HG03139 (cell line): ENCODE data around the gene IGSF1.
"Not testable (repeated sequence)": the region's sequence is repeated elsewhere in the genome, so short reads cannot be mapped to it uniquely, and the experiment has no call there.

Experiments
- ATAC-seq: cut with Tn5 transposase; IDR thresholded peaks from one replicate; pipeline ENCODE4 v1.9.1; 2021; ENCODE audit not compliant: unreplicated experiment

The IGSF1 gene

DNA sequence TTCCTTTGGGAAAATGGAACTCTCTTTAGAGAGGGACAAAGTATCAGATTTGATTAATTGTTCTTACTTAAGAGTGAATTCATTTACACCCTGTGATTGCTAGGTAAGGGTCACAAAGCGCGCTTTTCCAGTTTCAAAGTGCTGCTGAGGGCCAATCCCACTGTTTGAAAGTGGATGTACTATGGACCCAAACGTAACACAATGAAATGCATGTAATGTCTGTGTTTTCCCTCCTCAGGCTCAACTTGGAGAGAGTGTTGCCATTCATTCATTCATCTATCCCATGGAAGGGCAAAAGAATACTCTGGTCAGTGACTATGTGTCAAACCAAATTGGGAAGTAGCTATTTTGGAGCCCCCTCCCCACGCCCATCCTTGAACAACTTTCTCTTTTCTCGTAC, 16.1 kb downstream of the IGSF1 start:
- ATAC-seq, result no peak

GRCh38 chrX:131271826-131272225, 17.3 kb downstream of the IGSF1 start:
- ATAC-seq, result no peak

GRCh38 chrX:131271274-131271673, 17.8 kb downstream of the IGSF1 start:
- ATAC-seq, result no peak

DNA sequence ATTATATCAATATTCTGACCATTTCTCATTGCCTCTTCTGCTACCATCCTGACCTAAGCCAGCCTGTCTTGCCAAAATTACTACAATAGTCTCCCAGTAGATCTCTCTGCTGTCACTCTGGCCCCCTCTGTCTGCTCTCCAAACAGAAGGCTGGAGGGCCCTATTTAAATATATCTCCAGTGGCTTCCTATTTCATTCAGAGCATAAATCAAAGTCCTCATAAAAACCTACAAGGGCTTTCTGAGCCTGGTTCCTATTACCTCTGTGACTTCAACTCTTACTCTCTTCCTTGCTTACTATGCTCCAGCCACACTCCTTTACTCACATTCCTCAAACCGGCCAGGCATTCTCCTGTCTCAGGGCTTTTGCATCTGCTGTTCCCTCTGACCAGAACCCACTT, 19.0 kb downstream of the IGSF1 start:
- ATAC-seq, result no peak

- no peak for ATAC-seq
Measured at GRCh38 chrX:131264665-131265064, 24.4 kb downstream of the IGSF1 start.

GRCh38 chrX:131264053-131264452, 25.1 kb downstream of the IGSF1 start:
- ATAC-seq, result no peak

GRCh38 chrX:131262738-131263679, 26.1 kb downstream of the IGSF1 start:
- no peak for ATAC-seq

- no peak for ATAC-seq
Measured at GRCh38 chrX:131262200-131262599, 26.9 kb downstream of the IGSF1 start.

DNA sequence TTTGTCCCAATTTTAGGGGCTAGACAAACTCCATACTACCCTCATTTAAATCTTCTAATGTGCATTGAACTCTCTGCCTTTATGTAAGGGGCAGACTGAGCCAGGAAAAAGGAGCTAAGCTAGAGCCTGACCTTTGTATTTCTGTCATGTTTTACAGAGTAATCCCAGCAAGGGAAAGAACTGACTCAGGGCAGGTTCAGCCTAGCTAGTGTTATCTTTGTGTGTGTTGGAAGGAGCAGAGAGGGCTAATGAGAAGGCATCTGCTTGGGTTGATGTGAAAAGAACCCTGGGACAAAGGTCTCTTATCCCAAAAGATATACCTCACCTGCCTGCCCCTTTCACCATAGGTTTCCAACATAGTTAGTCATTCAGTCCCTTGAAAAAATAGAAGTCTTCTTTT, 31.7 kb downstream of the IGSF1 start:
- ATAC-seq, result no peak

- not testable (repeated sequence) for ATAC-seq
Measured at GRCh38 chrX:131250984-131251738, 37.9 kb downstream of the IGSF1 start.

- ATAC-seq, result no peak
Measured at GRCh38 chrX:131239057-131239456, 50.0 kb downstream of the IGSF1 start.

DNA sequence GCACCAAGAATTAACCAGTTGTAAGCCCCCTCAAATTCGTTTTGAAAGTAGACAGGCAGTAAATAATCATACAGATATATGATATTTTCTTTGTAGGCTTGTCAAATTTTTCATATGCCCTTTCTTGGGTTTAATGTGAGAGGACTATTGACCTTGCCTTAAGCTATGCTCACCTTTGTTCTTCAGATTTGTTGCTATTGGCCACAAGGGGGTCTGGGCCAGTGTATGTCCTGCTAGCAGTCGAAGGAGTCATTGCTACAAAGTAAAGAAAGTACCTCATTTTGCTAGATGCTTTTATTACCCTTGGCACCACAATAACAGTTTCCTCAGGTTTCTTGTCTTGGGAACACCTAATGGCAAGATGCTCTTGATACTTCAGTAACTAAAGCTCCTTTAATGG, 51.7 kb downstream of the IGSF1 start:
- ATAC-seq, result no peak

DNA sequence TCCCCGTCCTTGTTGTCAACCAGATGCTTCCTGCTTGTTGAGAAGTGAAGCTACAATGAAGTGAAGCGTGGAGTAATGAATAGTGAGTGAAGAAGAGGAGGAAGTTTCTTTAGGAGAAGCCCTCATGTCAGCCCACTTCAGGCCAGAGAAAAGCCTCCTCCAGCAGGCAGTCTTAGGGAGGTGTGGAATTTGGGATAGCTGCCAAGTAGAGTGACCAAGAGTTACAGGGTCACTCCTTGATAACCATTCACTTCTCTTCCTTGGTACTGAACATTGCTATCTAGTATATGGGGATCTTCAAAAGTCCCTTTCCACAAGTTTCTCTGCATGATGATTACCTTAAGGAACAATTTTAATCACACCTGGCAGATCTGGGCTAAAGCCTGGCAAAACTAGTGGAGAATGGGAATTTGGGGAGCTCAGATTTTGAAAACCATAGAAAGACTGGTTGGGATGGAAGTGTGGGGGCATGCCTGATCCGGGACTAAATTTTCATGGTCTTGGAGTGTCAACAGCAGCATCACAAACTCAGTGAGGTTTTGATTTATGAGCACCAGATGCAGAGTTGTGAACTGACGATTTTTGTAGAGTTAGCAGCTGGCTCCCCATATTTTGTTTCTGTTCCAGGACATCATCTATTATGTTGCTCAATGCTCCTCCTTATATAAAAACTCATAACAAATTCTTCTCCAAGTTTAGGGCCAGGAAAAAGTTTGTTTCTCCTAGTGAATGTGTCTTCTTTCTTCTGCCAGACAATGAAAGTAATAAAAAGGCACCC, 53.1 kb downstream of the IGSF1 start:
- no peak for ATAC-seq

GRCh38 chrX:131227608-131228007, 61.5 kb downstream of the IGSF1 start:
- no peak for ATAC-seq

DNA sequence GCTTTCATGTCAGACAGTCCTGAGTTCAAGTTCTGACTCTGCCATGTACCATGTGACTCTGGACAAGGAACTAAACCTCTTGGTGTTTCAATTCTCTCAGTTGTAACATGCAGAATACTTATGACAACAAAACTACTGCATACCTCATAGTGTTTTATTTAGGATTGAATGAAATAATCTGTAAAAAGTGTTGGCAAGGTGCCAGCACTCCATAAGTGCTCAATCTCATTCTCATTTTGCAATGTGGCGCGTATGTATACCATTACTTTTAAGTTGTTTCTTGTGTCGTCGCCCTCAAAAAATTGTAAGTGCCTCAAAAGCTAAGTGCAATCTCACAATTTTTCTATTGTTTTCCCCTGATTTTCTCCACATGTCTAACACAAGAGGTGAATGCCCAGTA, 62.5 kb downstream of the IGSF1 start:
- no peak for ATAC-seq

GRCh38 chrX:131225078-131225477, 64.0 kb downstream of the IGSF1 start:
- ATAC-seq, result no peak
